HUES6 (cell line): ENCODE results near the gene ZBTB37.
"Not testable (repeated sequence)": the region's sequence is repeated elsewhere in the genome, so short reads cannot be mapped to it uniquely, and the experiment has no call there.

ENCODE experiments used
- H3K27ac ChIP-seq: 2 replicates; pipeline ENCODE4 v1.7.0; 2013; ENCODE audit warnings: low read depth, mild to moderate bottlenecking, low read length, inconsistent platforms
- H3K27me3 ChIP-seq: 2 replicates; pipeline ENCODE4 v1.6.1; 2013; ENCODE audit warnings: low read length; ENCODE audit not compliant: control insufficient read depth, insufficient read depth
- H3K36me3 ChIP-seq: 2 replicates; pipeline ENCODE4 v1.6.1; 2013; ENCODE audit warnings: low read length; ENCODE audit not compliant: control insufficient read depth, insufficient read depth
- H3K4me1 ChIP-seq: 2 replicates; pipeline ENCODE4 v1.6.1; 2013; ENCODE audit warnings: low read length; ENCODE audit not compliant: control insufficient read depth, insufficient read depth
- H3K4me3 ChIP-seq: 2 replicates; pipeline ENCODE4 v1.5.1; 2013; ENCODE audit warnings: low read depth, low read length
- H3K9ac ChIP-seq: one replicate; pipeline ENCODE4 v1.6.1; 2013; ENCODE audit warnings: mild to moderate bottlenecking, low read length
- H3K9me3 ChIP-seq: 2 replicates; pipeline ENCODE4 v1.6.1; 2013; ENCODE audit warnings: low read depth, low read length; ENCODE audit not compliant: control insufficient read depth, insufficient read depth

The ZBTB37 gene

DNA sequence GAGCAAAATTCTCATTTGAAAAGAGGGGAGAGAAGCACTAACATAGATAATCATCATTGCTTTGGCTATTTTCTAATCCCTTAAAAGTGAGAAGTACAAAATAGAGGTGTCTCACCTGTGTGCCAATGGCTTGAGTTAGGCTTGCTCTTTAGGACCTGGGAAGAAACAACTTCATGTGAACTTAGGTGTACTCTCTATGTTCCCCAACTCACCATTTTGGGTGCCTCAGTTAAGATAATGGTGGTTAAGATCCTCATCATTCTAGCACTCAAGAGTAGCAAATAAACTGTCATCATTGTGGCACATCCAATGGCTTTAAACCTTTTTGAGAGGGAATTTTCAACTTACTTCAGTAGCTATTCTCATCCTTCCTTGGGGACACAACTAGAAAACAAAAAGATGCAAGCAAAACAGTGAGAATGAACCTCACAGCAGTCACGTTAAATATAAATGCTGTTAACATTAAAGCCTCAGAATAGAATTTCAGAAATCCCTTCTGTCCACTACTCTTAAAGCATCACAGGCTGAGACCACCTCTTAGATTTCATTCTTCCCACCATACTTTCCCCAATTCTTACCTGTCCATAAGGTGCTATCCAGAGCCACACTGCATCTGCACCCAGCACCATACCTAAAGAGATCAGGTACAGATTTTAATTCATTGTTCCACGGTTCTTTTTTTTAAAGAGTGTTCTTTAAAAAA, 1.6 kb upstream of the ZBTB37 start:
- Histone ChIP-seq H3K4me3 (peak overlapping the region; percentile 97), H3K27ac (peak overlapping the region; percentile 96), H3K36me3 (peaks cover 64% of the 10 kb centered on the region), H3K9me3 (no peaks in the 10 kb centered on the region), H3K9ac (peak overlapping the region; percentile 98), H3K4me1 (0 out of 2 replicates have a peak, but pooled peaks cover 4% of the 10 kb centered on the region), H3K27me3 (no peaks in the 10 kb centered on the region)

- Histone ChIP-seq H3K4me3 (peak overlapping the region; percentile 97), H3K36me3 (peaks cover 64% of the 10 kb centered on the region), H3K27ac (peak overlapping the region; percentile 96), H3K9me3 (no peaks in the 10 kb centered on the region), H3K27me3 (no peaks in the 10 kb centered on the region), H3K9ac (peak overlapping the region; percentile 98), H3K4me1 (0 out of 2 replicates have a peak, but pooled peaks cover 4% of the 10 kb centered on the region)
Observed at GRCh38 chr1:173867141-173867752, 933 bp upstream of the ZBTB37 start.

- Histone ChIP-seq H3K9me3 (no peaks in the 10 kb centered on the region), H3K4me1 (0 out of 2 replicates have a peak, but pooled peaks cover 4% of the 10 kb centered on the region), H3K27ac (peak within 1 kb of the TSS; percentile 96), H3K27me3 (no peaks in the 10 kb centered on the region), H3K9ac (peak within 1 kb of the TSS; percentile 98), H3K4me3 (peak within 1 kb of the TSS; percentile 97), H3K36me3 (peaks cover 62% of the 10 kb centered on the region)
Observed at GRCh38 chr1:173867753-173868265, 371 bp upstream of the ZBTB37 start, which contains the start of gene GAS5. TSS of gene GAS5 (minus strand) at chr1:173867989.

- H3K27me3 ChIP-seq = no peaks in the 10 kb centered on the region
- no peaks in the 10 kb centered on the region for H3K9me3 ChIP-seq
- 0 out of 2 replicates have a peak overlapping the region, but pooled peaks have one; percentile 87 for H3K27ac ChIP-seq
- H3K4me3 ChIP-seq = peak overlapping the region; percentile 97
- peak overlapping the region; percentile 88 for H3K9ac ChIP-seq
- 0 out of 2 replicates have a peak, but pooled peaks cover 4% of the 10 kb centered on the region for H3K4me1 ChIP-seq
- peaks cover 56% of the 10 kb centered on the region for H3K36me3 ChIP-seq
Observed at GRCh38 chr1:173869021-173869359, 810 bp downstream of the ZBTB37 start.

- no peak overlapping the region for H3K9ac ChIP-seq
Observed at GRCh38 chr1:173870252-173871075, 2.3 kb downstream of the ZBTB37 start.

GRCh38 chr1:173871091-173871490, 2.9 kb downstream of the ZBTB37 start:
- Histone ChIP-seq H3K9ac (no peak overlapping the region), H3K36me3 (peaks cover 44% of the 10 kb centered on the region), H3K9me3 (no peaks in the 10 kb centered on the region), H3K4me3 (no peak overlapping the region), H3K4me1 (no peaks in the 10 kb centered on the region), H3K27ac (no peak overlapping the region), H3K27me3 (no peaks in the 10 kb centered on the region)

More at GRCh38 chr1:173870252-173871075, 2.3 kb downstream of the ZBTB37 start:
- H3K4me3 ChIP-seq = no peak overlapping the region
- no peaks in the 10 kb centered on the region for H3K27me3 ChIP-seq
- H3K36me3 ChIP-seq = peaks cover 46% of the 10 kb centered on the region
- no peaks in the 10 kb centered on the region for H3K4me1 ChIP-seq
- H3K9me3 ChIP-seq = no peaks in the 10 kb centered on the region
- no peak overlapping the region for H3K27ac ChIP-seq

- Histone ChIP-seq H3K9me3 (no peaks in the 10 kb centered on the region), H3K4me3 (no peak overlapping the region), H3K9ac (no peak overlapping the region), H3K4me1 (no peaks in the 10 kb centered on the region), H3K36me3 (peaks cover 42% of the 10 kb centered on the region), H3K27ac (no peak overlapping the region), H3K27me3 (no peaks in the 10 kb centered on the region)
Observed at GRCh38 chr1:173871500-173871899, 3.3 kb downstream of the ZBTB37 start.

GRCh38 chr1:173876732-173877131, 8.6 kb downstream of the ZBTB37 start:
- H3K4me1 ChIP-seq = no peaks in the 10 kb centered on the region
- no peaks in the 10 kb centered on the region for H3K27me3 ChIP-seq
- no peak overlapping the region for H3K27ac ChIP-seq
- no peaks in the 10 kb centered on the region for H3K9me3 ChIP-seq
- no peak overlapping the region for H3K4me3 ChIP-seq
- H3K9ac ChIP-seq = no peak overlapping the region
- H3K36me3 ChIP-seq = peaks cover 42% of the 10 kb centered on the region

DNA sequence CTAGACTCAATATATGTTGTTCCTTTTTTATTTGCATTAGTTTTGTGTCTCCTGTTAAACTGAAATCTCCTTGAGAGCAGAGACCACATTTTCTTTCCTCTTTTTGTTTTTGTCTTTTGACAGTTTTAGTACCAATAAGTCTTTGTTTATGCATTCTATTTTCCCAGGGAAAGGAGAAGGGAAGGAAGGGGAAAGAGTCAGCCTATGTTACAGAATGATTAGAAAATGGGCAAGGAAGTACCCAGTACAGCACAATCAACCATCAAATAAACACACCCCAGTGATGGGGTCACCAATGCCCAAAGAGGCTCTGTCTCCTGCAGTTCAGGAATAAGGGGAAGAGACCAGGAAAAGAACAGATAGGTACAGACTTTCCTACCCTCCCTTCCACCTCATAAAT, 10.1 kb downstream of the ZBTB37 start:
- Histone ChIP-seq H3K36me3 (peaks cover 38% of the 10 kb centered on the region), H3K9ac (no peak overlapping the region)

DNA sequence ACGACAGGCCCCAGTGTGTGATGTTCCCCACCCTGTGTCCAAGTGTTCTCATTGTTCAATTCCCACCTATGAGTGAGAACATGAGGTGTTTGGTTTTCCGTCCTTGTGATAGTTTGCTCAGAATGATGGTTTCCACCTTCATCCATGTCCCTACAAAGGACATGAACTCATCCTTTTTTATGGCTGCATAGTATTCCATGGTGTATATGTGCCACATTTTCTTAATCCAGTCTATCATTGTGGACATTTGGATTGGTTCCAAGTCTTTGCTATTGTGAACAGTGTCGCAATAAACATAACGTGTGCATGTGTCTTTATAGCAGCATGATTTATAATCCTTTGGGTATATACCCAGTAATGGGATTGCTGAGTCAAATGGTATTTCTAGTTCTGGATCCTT, 12.9 kb downstream of the ZBTB37 start:
- not testable (repeated sequence) for H3K27ac ChIP-seq, H3K27me3 ChIP-seq, H3K9ac ChIP-seq, H3K4me1 ChIP-seq, H3K4me3 ChIP-seq, H3K9me3 ChIP-seq
- peaks cover 35% of the 10 kb centered on the region for H3K36me3 ChIP-seq

More for the DNA sequence above, 10.1 kb downstream of the ZBTB37 start:
- H3K9me3 ChIP-seq = no peaks in the 10 kb centered on the region
- no peaks in the 10 kb centered on the region for H3K4me1 ChIP-seq
- H3K27ac ChIP-seq = no peak overlapping the region
- no peaks in the 10 kb centered on the region for H3K27me3 ChIP-seq
- no peak overlapping the region for H3K4me3 ChIP-seq
